ENCODE data around the gene SHROOM2. TPM values are rescaled to one million over a fixed set of nuclear protein-coding genes. Genes with fewer than 3 reads are reported as not detected.

The SHROOM2 gene
- polyA plus RNA-seq, 1 donor (not counting 4 experiments of a cell fraction or from before 2014, with no cell fraction given), result 3.3 TPM

- H4K20me1 ChIP-seq (ENCODE audit: control insufficient read depth, extremely low read depth, insufficient read depth, low read length), result no peaks in the 10 kb centered on the region
- H3K9me3 ChIP-seq (ENCODE audit: control insufficient read depth, low read depth, low read length), result no peaks in the 10 kb centered on the region
- H3K4me3 ChIP-seq (ENCODE audit: control insufficient read depth in 2 of 3, extremely low read depth in 1 of 3, insufficient read depth in 2 of 3, low read depth in 1 of 3, low read length in 3 of 3), result no peak overlapping the region
- DNase-seq (ENCODE audit: low read depth, low spot score) (no peak), FAIRE-seq (no peak)
- H3K27ac ChIP-seq (ENCODE audit: control insufficient read depth, insufficient read depth, low read length), result no peak overlapping the region
- no peak overlapping the region for H2AFZ ChIP-seq (ENCODE audit: control insufficient read depth, low read length)
- no peaks in the 10 kb centered on the region for H3K4me1 ChIP-seq (ENCODE audit: control insufficient read depth, extremely low read depth, insufficient read depth, low read length)
- H3K9me1 ChIP-seq (ENCODE audit: control insufficient read depth, extremely low read depth, insufficient read depth, low read length), result no peaks in the 10 kb centered on the region
- no peaks in the 10 kb centered on the region for H3K79me2 ChIP-seq (ENCODE audit: control insufficient read depth, insufficient read depth, low read length)
- no peak overlapping the region for H3K4me2 ChIP-seq (ENCODE audit: control insufficient read depth, extremely low read depth, insufficient read depth, low read depth, low read length)
- no peaks in the 10 kb centered on the region for H3K27me3 ChIP-seq (ENCODE audit: control insufficient read depth, extremely low read depth, insufficient read depth, low read length)
- no peak for TF ChIP-seq CTCF (optimal IDR thresholded peaks at IDR 0.05 in 1 of 3, IDR thresholded peaks at IDR 0.05 in 1 of 3, conservative IDR thresholded peaks at IDR 0.05 in 1 of 3; ENCODE audit: extremely low read depth in 1 of 3, insufficient read depth in 2 of 3, low read length in 3 of 3)
- TF ChIP-seq EZH2 (IDR thresholded peaks at IDR 0.05; ENCODE audit: low read length), result no peak
- H3K36me3 ChIP-seq (ENCODE audit: control insufficient read depth in 2 of 2, extremely low read depth in 1 of 2, insufficient read depth in 2 of 2, low read length in 2 of 2), result no peaks in the 10 kb centered on the region
- H3K9ac ChIP-seq (ENCODE audit: control insufficient read depth, extremely low read depth, insufficient read depth, low read length), result no peak overlapping the region
- dilution Hi-C loops (cut with MboI; ENCODE audit: extremely low pct_ligation_motif_present, low sequenced_read_pairs), result no loop called here
Measured at GRCh38 chrX:9845578-9845952, 59.3 kb downstream of the SHROOM2 start.

GRCh38 chrX:9846631-9847030 is 60.4 kb downstream of the SHROOM2 start:
- Histone ChIP-seq H3K4me2 (ENCODE audit: control insufficient read depth, extremely low read depth, insufficient read depth, low read depth, low read length) (no peak overlapping the region), H3K4me1 (ENCODE audit: control insufficient read depth, extremely low read depth, insufficient read depth, low read length) (no peaks in the 10 kb centered on the region), H2AFZ (ENCODE audit: control insufficient read depth, low read length) (no peak overlapping the region), H3K9me1 (ENCODE audit: control insufficient read depth, extremely low read depth, insufficient read depth, low read length) (no peaks in the 10 kb centered on the region), H3K27ac (ENCODE audit: control insufficient read depth, insufficient read depth, low read length) (no peak overlapping the region), H3K27me3 (ENCODE audit: control insufficient read depth, extremely low read depth, insufficient read depth, low read length) (no peaks in the 10 kb centered on the region), H3K79me2 (ENCODE audit: control insufficient read depth, insufficient read depth, low read length) (no peaks in the 10 kb centered on the region), H3K9ac (ENCODE audit: control insufficient read depth, extremely low read depth, insufficient read depth, low read length) (no peak overlapping the region), H3K4me3 (ENCODE audit: control insufficient read depth in 2 of 3, extremely low read depth in 1 of 3, insufficient read depth in 2 of 3, low read depth in 1 of 3, low read length in 3 of 3) (no peak overlapping the region), H4K20me1 (ENCODE audit: control insufficient read depth, extremely low read depth, insufficient read depth, low read length) (no peaks in the 10 kb centered on the region), H3K9me3 (ENCODE audit: control insufficient read depth, low read depth, low read length) (no peaks in the 10 kb centered on the region), H3K36me3 (ENCODE audit: control insufficient read depth in 2 of 2, extremely low read depth in 1 of 2, insufficient read depth in 2 of 2, low read length in 2 of 2) (no peaks in the 10 kb centered on the region)
- dilution Hi-C loops (cut with MboI; ENCODE audit: extremely low pct_ligation_motif_present, low sequenced_read_pairs), result no loop called here
- no peak for TF ChIP-seq EZH2 (IDR thresholded peaks at IDR 0.05; ENCODE audit: low read length)
- DNase-seq (ENCODE audit: low read depth, low spot score) (no peak), FAIRE-seq (no peak)

GRCh38 chrX:9847071-9847470 is 60.8 kb downstream of the SHROOM2 start:
- FAIRE-seq, result no peak
- Histone ChIP-seq H3K79me2 (ENCODE audit: control insufficient read depth, insufficient read depth, low read length) (no peaks in the 10 kb centered on the region), H4K20me1 (ENCODE audit: control insufficient read depth, extremely low read depth, insufficient read depth, low read length) (no peaks in the 10 kb centered on the region), H3K4me3 (ENCODE audit: control insufficient read depth in 2 of 3, extremely low read depth in 1 of 3, insufficient read depth in 2 of 3, low read depth in 1 of 3, low read length in 3 of 3) (no peak overlapping the region), H3K9me3 (ENCODE audit: control insufficient read depth, low read depth, low read length) (no peaks in the 10 kb centered on the region), H3K27ac (ENCODE audit: control insufficient read depth, insufficient read depth, low read length) (no peak overlapping the region), H3K4me1 (ENCODE audit: control insufficient read depth, extremely low read depth, insufficient read depth, low read length) (no peaks in the 10 kb centered on the region), H2AFZ (ENCODE audit: control insufficient read depth, low read length) (no peak overlapping the region), H3K27me3 (ENCODE audit: control insufficient read depth, extremely low read depth, insufficient read depth, low read length) (no peaks in the 10 kb centered on the region), H3K9ac (ENCODE audit: control insufficient read depth, extremely low read depth, insufficient read depth, low read length) (no peak overlapping the region), H3K36me3 (ENCODE audit: control insufficient read depth in 2 of 2, extremely low read depth in 1 of 2, insufficient read depth in 2 of 2, low read length in 2 of 2) (no peaks in the 10 kb centered on the region), H3K4me2 (ENCODE audit: control insufficient read depth, extremely low read depth, insufficient read depth, low read depth, low read length) (no peak overlapping the region), H3K9me1 (ENCODE audit: control insufficient read depth, extremely low read depth, insufficient read depth, low read length) (no peaks in the 10 kb centered on the region)
- dilution Hi-C loops (cut with MboI; ENCODE audit: extremely low pct_ligation_motif_present, low sequenced_read_pairs), result no loop called here
- no peak for TF ChIP-seq EZH2 (IDR thresholded peaks at IDR 0.05; ENCODE audit: low read length)
- TF ChIP-seq CTCF (optimal IDR thresholded peaks at IDR 0.05 in 1 of 3, IDR thresholded peaks at IDR 0.05 in 1 of 3, conservative IDR thresholded peaks at IDR 0.05 in 1 of 3; ENCODE audit: extremely low read depth in 1 of 3, insufficient read depth in 2 of 3, low read length in 3 of 3), result no peak
- DNase-seq (ENCODE audit: low read depth, low spot score), result no peak

All from keratinocyte (primary cell).